Nephron progenitor cell (in vitro differentiated cells): ENCODE measurements around the gene NFKBIL1.

ENCODE experiments used
- DNase-seq: peaks from one replicate; pipeline ENCODE4 v3.0.0; 2021
- H3K27ac Mint-ChIP-seq: 2 replicates; pipeline ENCODE4 v1.8.0; 2021; ENCODE audit warnings: mild to moderate bottlenecking, moderate library complexity, mixed read lengths
- H3K27me3 Mint-ChIP-seq: 2 replicates; pipeline ENCODE4 v1.8.0; 2021; ENCODE audit warnings: mild to moderate bottlenecking, low read depth, mixed read lengths; ENCODE audit not compliant: poor library complexity
- H3K36me3 Mint-ChIP-seq: 2 replicates; pipeline ENCODE4 v1.8.0; 2021; ENCODE audit warnings: low read depth, mixed read lengths
- H3K4me1 Mint-ChIP-seq: 2 replicates; pipeline ENCODE4 v1.8.0; 2021; ENCODE audit warnings: mixed read lengths
- H3K4me3 Mint-ChIP-seq: 2 replicates; pipeline ENCODE4 v1.8.0; 2021; ENCODE audit warnings: mild to moderate bottlenecking, moderate library complexity, mixed read lengths
- H3K9me3 Mint-ChIP-seq: 2 replicates; pipeline ENCODE4 v1.8.0; 2021; ENCODE audit warnings: mild to moderate bottlenecking, moderate library complexity, mixed read lengths
- CTCF ChIP-seq: fragments of 200-600 bp; sonication (generic); IDR thresholded peaks from 2 replicates; pipeline ENCODE4 v1.5.0; 2021; ENCODE audit warnings: antibody characterized with exemption

The NFKBIL1 gene

GRCh38 chr6:31575952-31576685 is 28.7 kb downstream of the NFKBIL1 start:
- Mint-ChIP-seq H3K4me3 (no peak overlapping the region), H3K9me3 (no peaks in the 10 kb centered on the region), H3K36me3 (no peaks in the 10 kb centered on the region), H3K27me3 (peaks cover 46% of the 10 kb centered on the region), H3K4me1 (peaks cover 46% of the 10 kb centered on the region), H3K27ac (no peak overlapping the region)
- no peak for DNase-seq
- no peak for TF ChIP-seq CTCF

- DNase-seq = no peak
- Mint-ChIP-seq H3K4me1 (peaks cover 55% of the 10 kb centered on the region), H3K27me3 (peaks cover 48% of the 10 kb centered on the region), H3K27ac (peak overlapping the region; percentile 93), H3K9me3 (no peaks in the 10 kb centered on the region), H3K4me3 (no peak overlapping the region), H3K36me3 (no peaks in the 10 kb centered on the region)
- no peak for TF ChIP-seq CTCF
These were observed 29.6 kb downstream of the NFKBIL1 start for GRCh38 chr6:31576897-31577578.

- Mint-ChIP-seq H3K36me3 (no peaks in the 10 kb centered on the region), H3K9me3 (no peaks in the 10 kb centered on the region), H3K4me1 (peaks cover 60% of the 10 kb centered on the region), H3K27ac (no peak overlapping the region), H3K4me3 (no peak overlapping the region), H3K27me3 (peaks cover 50% of the 10 kb centered on the region)
- no peak for DNase-seq
- no peak for TF ChIP-seq CTCF
These were observed 30.2 kb downstream of the NFKBIL1 start for GRCh38 chr6:31577579-31577966.

GRCh38 chr6:31578184-31579118 is 31.0 kb downstream of the NFKBIL1 start:
- no peaks in the 10 kb centered on the region for H3K9me3 Mint-ChIP-seq
- H3K4me3 Mint-ChIP-seq = no peak overlapping the region
- no peak for DNase-seq
- peaks cover 54% of the 10 kb centered on the region for H3K27me3 Mint-ChIP-seq
- no peaks in the 10 kb centered on the region for H3K36me3 Mint-ChIP-seq
- TF ChIP-seq CTCF = no peak
- peaks cover 60% of the 10 kb centered on the region for H3K4me1 Mint-ChIP-seq
- peak overlapping the region; percentile 72 for H3K27ac Mint-ChIP-seq

- Mint-ChIP-seq H3K27me3 (peaks cover 49% of the 10 kb centered on the region), H3K4me1 (peaks cover 55% of the 10 kb centered on the region), H3K4me3 (no peak overlapping the region), H3K9me3 (no peaks in the 10 kb centered on the region), H3K36me3 (no peaks in the 10 kb centered on the region), H3K27ac (no peak overlapping the region)
- no peak for DNase-seq
- TF ChIP-seq CTCF = no peak
These were observed 31.7 kb downstream of the NFKBIL1 start for GRCh38 chr6:31579119-31579505.
